IMR-90 (cell line): ENCODE measurements around the gene ACOT7. TPM values are rescaled to one million over a fixed set of nuclear protein-coding genes. Genes with fewer than 3 reads are reported as not detected.

Source experiments
- BHLHE40 ChIP-seq: fragments of 150-350 bp; IDR thresholded peaks from 2 replicates; pipeline ENCODE4 v1.6.1; 2016; ENCODE audit warnings: mild to moderate bottlenecking, low read depth, low read length
- ELK1 ChIP-seq: fragments of 150-350 bp; IDR thresholded peaks from 2 replicates; pipeline ENCODE4 v1.6.1; 2016; ENCODE audit warnings: low read depth, mild to moderate bottlenecking, low read length, moderate library complexity, borderline replicate concordance
- polyA plus RNA-seq, 3 experiments: library from polyadenylated mRNA; depleted of rRNA; stranded (reverse); fragments of >200 nt; gene quantifications; 2 replicates each; pipeline ENCODE4 v1.2.3, GENCODE V29; 2012; ENCODE audit warnings: low replicate concordance in 1 of 3
- total RNA-seq: library from RNA; depleted of rRNA; stranded (reverse); fragments of >200 nt; gene quantifications from 2 replicates; pipeline ENCODE4 v1.2.3, GENCODE V29; 2012

Gene ACOT7
- total and polyA plus RNA-seq, 2 of the 4 experiments (the other 2 are of a cell fraction) = 51.6 to 242 TPM

GRCh38 chr1:6276811-6277555 lies 116.6 kb downstream of the ACOT7 start (continued):
- TF ChIP-seq ELK1 = no peak
- no peak for TF ChIP-seq BHLHE40
